ENCODE results near the gene CSNK1G1. TPM values are rescaled to one million over a fixed set of nuclear protein-coding genes. Genes with fewer than 3 reads are reported as not detected.
A peak's percentile ranks its signal among the peaks of the same experiment; 100 is the strongest.
"Not testable (repeated sequence)": the region's sequence is repeated elsewhere in the genome, so short reads cannot be mapped to it uniquely, and the experiment has no call there.

CSNK1G1 gene
- total and polyA plus RNA-seq, 2 of the 4 experiments (the other 2 are of a cell fraction) = 7.4 to 29.4 TPM

- H3K9ac ChIP-seq (ENCODE audit: low read depth, low read length) = peak overlapping the region; percentile 38; the same call in 1 of the 2 replicates
- H3K4me3 ChIP-seq (ENCODE audit: insufficient read depth, low read depth, low read length) = peak overlapping the region; percentile 71; the same call in 1 of the 2 replicates
- ATAC-seq (ENCODE audit: low read depth); H2BK120ac ChIP-seq (ENCODE audit: low read depth, low read length); H2BK15ac ChIP-seq (ENCODE audit: low read depth, low read length); H4K91ac ChIP-seq (ENCODE audit: insufficient read depth, low read depth, low read length); H3K18ac ChIP-seq (ENCODE audit: low read depth, low read length); H2AK5ac ChIP-seq (ENCODE audit: low read depth, low read length); H3K9me1 ChIP-seq (ENCODE audit: insufficient read depth, low read length); H3K27me3 ChIP-seq (ENCODE audit: control insufficient read depth, insufficient read depth, low read length); DNase-seq; in situ Hi-C loops (cut with MboI; ENCODE audit: low sequenced_read_pairs); H3K36me3 ChIP-seq (ENCODE audit: control insufficient read depth, insufficient read depth, low read length); H2BK20ac ChIP-seq (ENCODE audit: low read depth, low read length); H3K4me1 ChIP-seq (ENCODE audit: control insufficient read depth, insufficient read depth, low read length); dilution Hi-C loops (cut with HindIII; ENCODE audit: low sequenced_read_pairs, unreplicated experiment); intact Hi-C loops (cut with micrococcal nuclease); H4K5ac ChIP-seq (ENCODE audit: low read depth, low read length); CTCF ChIA-PET; H3K9me3 ChIP-seq (ENCODE audit: control insufficient read depth, insufficient read depth, low read length); H4K20me1 ChIP-seq (ENCODE audit: insufficient read depth, low read length); POLR2A ChIA-PET (ENCODE audit: unreplicated experiment); H3K27ac ChIP-seq (ENCODE audit: insufficient read depth, low read length); H2BK5ac ChIP-seq (ENCODE audit: low read depth, low read length, poor library complexity, severe bottlenecking): not testable (repeated sequence)
- BruUV-seq (replicated peaks) = TSS peak; percentile 59
- peak overlapping the region; percentile 12; the same call in 1 of the 2 replicates for H3K4ac ChIP-seq (ENCODE audit: low read depth, low read length)
- no CpG with 5 or more reads among the region's 11 CpGs for WGBS, 2 experiments (ENCODE audit: extremely low coverage in 2 of 2, insufficient read length in 1 of 2)
- 0 out of 2 replicates have a peak overlapping the region, but pooled peaks have one; percentile 40 for H3K56ac ChIP-seq (ENCODE audit: extremely low read depth, insufficient read depth, low read length)
- H3K4me2 ChIP-seq (ENCODE audit: low read depth, low read length) = peak overlapping the region; percentile 87
- peak overlapping the region; percentile 60; the same call in 1 of the 2 replicates for H3K23ac ChIP-seq (ENCODE audit: low read depth, low read length)
- H2AFZ ChIP-seq (replicated peaks; ENCODE audit: low read length, poor library complexity) = peak overlapping the region; percentile 87
- peak overlapping the region in 1 of 2 experiments; percentile 6; a peak in 1 of 4 replicates for H4K8ac ChIP-seq (ENCODE audit: low read depth in 2 of 2, low read length in 2 of 2)
- peak overlapping the region; percentile 15; the same call in 1 of the 2 replicates for H3K14ac ChIP-seq (replicated peaks; ENCODE audit: low read depth, low read length)
- H2AK9ac ChIP-seq (replicated peaks; ENCODE audit: low read depth, low read length, poor library complexity) = peak overlapping the region; percentile 51
- peaks cover 0 to 20% of the 10 kb centered on the region in 2 experiments; a peak in 2 of 4 replicates for H3K79me1 ChIP-seq (ENCODE audit: low read depth in 1 of 2, low read length in 2 of 2)
Observed at GRCh38 chr15:64380130-64380870, 24.3 kb upstream of the CSNK1G1 start.
